Measurements from ENCODE around the gene S100Z.

DNA sequence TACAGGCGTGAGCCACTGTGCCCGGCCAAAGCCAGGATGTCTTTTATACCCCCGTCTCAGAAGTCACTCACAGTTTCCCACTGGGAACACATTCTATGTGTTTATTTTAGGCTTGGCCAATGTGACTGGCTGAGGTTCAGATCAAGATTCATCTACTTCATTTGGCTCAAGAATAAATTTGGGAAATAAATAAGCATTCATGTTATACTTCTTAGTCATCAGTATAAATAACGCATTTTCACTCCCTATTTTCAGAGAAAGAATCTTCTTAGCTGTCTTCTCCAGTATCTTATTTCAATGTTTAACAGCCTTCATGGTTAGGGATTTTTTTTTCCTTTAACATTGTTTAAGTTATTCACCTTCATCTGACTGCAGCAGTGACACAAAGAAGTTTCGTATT is 11.8 kb downstream of the S100Z start:
- TF ChIP-seq CTCF (IDR thresholded peaks at IDR 0.05; ENCODE audit: insufficient read depth, low read length, poor library complexity, severe bottlenecking) (no peak), EZH2phosphoT487 (conservative IDR thresholded peaks at IDR 0.05; ENCODE audit: low read length) (no peak)

All from SU-DHL-6 (cell line).